ENCODE data around the gene TBC1D10A.

The TBC1D10A gene, protein sequence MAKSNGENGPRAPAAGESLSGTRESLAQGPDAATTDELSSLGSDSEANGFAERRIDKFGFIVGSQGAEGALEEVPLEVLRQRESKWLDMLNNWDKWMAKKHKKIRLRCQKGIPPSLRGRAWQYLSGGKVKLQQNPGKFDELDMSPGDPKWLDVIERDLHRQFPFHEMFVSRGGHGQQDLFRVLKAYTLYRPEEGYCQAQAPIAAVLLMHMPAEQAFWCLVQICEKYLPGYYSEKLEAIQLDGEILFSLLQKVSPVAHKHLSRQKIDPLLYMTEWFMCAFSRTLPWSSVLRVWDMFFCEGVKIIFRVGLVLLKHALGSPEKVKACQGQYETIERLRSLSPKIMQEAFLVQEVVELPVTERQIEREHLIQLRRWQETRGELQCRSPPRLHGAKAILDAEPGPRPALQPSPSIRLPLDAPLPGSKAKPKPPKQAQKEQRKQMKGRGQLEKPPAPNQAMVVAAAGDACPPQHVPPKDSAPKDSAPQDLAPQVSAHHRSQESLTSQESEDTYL

DNA sequence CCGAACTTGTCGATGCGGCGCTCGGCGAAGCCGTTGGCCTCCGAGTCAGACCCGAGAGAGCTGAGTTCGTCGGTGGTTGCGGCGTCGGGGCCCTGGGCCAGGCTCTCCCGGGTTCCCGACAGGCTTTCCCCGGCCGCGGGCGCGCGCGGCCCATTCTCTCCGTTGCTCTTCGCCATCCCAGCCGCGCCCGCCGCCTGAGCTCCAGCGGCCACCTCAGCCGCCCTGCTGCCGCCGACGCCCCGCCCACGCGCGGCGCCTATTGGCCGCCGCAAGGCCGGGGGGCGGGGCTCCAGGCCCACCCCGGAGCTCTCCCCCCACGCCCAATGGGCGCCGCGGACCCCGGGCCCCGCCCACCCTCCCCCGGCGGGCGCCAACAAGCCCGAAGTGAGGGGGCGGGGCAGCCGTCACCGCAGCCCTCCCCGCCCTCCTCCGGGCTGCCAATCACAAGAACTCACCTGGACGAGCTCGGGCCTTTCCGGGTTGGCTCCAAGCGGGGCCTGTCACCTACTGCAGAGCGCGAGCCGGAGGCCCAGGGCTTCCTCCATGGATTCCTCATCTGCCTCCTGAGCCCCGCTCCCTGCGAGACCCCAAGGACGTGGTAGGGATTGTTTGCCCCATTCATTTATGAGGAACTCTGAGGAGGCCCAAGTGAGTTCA is at the start of gene TBC1D10A:
Gene TBC1D10A, minus strand, starts transcription at position 236 of the 657 bp plus-strand sequence. Its CDS starts 60 bp downstream, at position 176.
- DNase-seq = peak; percentile 72

DNA sequence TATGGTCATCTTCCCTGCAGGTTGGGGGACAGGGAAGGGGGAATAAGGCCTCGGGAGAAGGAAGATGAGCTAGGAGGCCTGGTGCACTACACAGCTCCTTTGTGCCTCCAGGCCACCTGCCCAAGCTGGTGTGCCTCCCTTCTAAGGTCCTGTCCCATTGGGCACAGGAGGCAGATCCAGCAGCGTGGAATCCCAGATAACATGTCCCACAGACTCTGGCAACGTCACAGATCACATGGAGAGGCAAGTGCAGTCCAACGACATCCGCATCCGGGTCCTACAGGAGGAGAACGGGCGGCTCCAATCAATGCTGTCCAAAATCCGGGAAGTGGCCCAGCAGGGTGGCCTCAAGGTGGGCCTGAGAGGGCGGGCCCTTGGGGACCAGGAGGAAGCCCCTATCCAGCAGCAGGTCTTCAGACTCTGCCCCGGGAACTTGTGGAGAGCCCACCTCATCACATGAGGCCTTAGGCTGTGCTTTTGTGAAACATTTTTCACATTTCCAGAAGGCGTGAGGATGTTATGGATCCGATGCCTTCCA is 48.6 kb upstream of the TBC1D10A start:
- no peak for DNase-seq

- no peak for DNase-seq
Measured at GRCh38 chr22:30373331-30374325, 46.9 kb upstream of the TBC1D10A start.

GRCh38 chr22:30372915-30373314 is 46.2 kb upstream of the TBC1D10A start:
- no peak for DNase-seq

- DNase-seq = no peak
Measured at GRCh38 chr22:30371981-30372380, 45.2 kb upstream of the TBC1D10A start.

- no peak for DNase-seq
Measured at GRCh38 chr22:30371321-30371720, 44.6 kb upstream of the TBC1D10A start.

DNA sequence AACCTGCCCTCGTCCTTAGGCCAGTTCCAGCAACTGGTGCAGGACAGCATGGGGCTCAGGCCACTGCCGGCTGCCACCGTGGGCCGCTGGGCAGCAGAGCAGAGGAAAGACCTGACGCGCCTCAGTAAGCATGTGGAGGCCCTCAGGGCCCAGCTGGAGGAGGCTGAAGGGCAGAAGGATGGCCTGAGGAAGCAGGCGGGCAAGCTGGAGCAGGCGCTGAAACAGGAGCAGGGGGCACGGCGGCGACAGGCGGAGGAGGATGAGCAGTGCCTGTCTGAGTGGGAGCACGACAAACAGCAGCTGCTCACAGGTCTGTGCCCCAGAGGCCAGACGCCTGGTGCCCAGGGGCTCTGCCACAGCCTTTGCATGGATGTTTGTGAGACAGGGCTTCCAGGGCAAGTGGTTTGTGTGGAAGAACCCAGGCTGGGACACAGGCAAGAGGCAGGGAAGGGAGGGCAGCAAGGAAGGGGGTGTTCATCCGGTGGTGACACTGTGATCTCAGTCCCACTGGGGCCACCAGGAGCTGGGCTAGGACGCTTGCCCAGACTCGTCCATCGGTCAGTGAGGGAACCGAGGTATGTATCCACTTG is 44.0 kb upstream of the TBC1D10A start:
- DNase-seq = no peak

GRCh38 chr22:30368420-30368819 is 41.7 kb upstream of the TBC1D10A start:
- DNase-seq = no peak

DNA sequence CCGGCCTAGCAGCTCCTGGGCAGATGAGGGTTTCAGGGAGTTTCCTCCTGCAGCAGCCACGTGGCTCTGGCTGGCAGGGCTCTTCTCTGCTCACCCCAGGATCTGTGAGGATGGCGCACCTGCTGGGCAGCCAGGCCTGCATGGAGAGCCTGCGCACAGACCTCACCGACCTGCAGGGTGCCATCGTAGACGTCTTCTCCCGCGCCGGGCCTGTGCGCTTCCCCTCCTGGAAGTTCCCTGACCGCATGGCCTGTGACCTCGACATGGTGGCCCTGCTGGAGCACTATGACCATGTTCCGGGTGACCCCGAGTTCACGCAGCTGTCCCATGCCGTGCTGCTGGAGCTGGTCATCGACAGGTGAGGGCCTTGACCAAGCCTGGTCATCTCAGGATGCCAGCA is 39.1 kb upstream of the TBC1D10A start:
- DNase-seq = no peak

GRCh38 chr22:30362651-30363281 is 36.0 kb upstream of the TBC1D10A start:
- DNase-seq = no peak

DNA sequence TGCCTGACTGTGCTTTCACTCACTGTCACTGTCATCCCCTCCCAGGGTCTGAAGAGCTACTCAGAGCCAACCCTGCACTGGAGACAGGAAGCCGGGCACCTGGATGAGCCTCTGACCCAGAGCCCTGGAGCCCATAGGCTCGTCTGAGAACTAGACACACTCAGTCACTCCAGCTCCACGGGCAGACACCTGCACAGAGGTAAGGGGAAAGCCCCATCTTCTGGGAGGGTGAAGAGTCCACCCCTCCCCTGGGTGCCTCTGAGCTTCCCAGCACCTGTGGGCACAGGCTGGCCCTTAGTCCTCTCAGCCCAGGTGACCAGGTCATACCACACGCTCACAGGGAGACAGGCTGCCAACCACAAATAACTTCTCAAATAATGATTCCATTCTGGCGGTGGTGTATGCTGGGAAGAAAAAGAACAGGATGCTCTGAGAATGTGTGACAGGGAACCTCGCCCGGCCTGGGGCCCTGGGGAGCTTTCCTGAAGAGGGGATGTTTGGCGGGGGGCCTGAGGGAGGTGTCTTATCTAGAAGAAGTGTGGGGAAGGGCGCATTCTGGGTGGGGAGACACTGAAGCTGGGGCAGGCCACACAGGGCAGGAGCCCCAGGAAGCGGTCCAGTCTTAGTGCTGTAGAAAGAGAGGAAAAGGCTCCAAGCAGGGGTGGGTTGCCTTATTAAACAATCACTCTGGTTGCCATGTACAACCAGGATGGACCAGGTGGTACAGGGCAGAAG is 35.3 kb upstream of the TBC1D10A start:
- DNase-seq = no peak

GRCh38 chr22:30358541-30358940 is 31.8 kb upstream of the TBC1D10A start:
- no peak for DNase-seq

GRCh38 chr22:30357650-30358215 is 31.0 kb upstream of the TBC1D10A start:
- no peak for DNase-seq

DNA sequence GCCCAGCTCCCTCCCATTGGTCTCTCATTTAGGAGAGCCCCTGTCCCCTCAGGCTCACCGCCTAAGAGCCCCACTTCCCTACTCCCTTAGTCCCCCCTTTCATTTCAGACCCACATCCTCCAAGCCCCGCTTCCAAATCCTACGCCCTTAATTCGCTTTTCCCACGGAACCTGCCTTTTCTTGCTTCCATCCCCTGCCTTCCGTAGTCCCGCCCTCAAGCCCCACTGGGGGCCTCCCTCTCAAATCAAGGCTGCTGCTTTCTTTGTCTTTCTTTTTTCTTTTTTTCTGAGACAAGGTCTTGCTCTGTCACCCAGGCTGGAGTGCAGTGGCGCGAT is 30.5 kb upstream of the TBC1D10A start:
- DNase-seq = no peak

DNA sequence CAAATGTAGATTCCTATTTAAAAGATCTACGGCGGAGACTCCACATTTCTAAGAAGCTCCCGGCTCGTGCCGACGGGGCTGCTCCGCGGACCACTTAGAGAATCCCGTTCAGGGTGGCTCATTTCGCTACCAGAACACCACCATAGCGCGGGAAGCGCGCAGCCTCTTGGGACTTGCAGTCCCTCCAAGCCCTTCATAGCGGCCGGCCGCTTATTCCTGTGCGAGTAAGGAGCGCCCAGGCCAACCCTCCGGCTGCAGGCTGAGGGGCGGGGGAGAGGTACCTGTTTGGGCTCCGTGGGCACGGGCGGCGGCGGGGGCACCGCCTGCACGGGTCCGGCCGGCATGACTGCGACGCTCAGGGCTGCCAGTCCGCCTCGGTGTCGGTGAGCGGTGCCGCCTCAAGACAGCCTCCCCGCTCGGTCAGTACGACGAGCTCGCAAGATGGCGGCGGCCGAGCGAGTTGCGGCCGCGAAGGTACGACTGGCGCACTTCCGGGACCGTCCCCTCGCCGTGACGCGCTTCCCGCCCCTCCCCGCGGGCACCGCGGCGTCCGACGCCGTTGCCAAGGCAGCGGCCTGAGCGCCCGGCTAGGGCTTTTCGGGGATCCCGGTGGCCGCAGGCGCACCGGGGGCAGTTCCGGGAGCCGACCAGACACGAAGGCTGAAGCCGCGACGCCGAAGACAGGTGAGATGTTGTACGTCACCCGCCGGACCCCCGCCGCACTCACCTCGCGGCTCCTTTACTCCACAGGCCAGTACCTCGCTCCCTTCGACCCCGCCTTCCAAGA is 29.9 kb upstream of the TBC1D10A start, which contains the start of the genes CCDC157 and SF3A1:
Gene CCDC157, plus strand, starts transcription at position 559 of the 787 bp plus-strand sequence. CDS start 8,994 bp downstream, outside the sequence.
Gene SF3A1, minus strand, starts transcription at position 446 of the 787 bp plus-strand sequence. Its CDS starts 102 bp downstream, at position 344.
- DNase-seq = peak; percentile 39

DNA sequence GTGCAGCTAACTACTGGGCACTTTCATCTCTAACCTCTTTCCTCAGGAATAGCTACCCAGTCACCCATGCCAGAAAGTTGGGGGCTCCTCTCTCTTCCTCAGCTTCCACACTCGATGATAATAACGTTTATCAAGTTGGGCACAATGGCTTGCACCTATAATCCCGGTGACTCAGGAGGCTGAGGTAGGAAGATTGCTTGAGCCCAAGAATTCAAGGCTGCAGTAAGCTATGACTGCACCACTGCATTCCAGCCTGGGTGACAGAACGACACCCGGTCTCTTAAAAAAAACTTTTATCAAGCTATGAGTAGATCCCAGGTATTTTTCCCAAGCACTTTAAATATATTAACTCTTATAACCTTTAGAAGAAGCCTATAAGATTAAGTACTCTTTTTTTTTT is 27.9 kb upstream of the TBC1D10A start:
- no peak for DNase-seq

- no peak for DNase-seq
Measured at GRCh38 chr22:30351226-30351625, 24.5 kb upstream of the TBC1D10A start.

- DNase-seq = no peak
Measured at GRCh38 chr22:30348809-30349208, 22.1 kb upstream of the TBC1D10A start.

DNA sequence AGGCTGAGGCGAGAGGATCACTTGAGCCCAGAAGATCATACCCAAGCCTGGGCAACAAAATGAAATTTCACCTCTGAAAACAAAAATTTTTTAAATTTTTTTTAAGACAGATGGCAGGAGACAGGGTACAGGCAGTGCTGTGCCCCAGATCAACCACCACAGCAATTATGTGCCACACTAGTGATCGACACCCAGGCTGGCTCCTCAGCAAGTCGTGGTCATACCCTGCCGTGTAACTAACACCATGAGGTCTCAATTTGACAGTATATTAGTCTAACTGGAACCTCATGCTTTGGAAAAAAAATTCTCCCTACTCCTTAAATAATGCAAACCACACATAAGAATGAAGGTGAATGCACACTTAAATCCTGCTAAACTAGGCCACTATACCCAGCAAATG is 21.7 kb upstream of the TBC1D10A start:
- DNase-seq = no peak
